ENCODE results near the gene CLEC4M.

DNA sequence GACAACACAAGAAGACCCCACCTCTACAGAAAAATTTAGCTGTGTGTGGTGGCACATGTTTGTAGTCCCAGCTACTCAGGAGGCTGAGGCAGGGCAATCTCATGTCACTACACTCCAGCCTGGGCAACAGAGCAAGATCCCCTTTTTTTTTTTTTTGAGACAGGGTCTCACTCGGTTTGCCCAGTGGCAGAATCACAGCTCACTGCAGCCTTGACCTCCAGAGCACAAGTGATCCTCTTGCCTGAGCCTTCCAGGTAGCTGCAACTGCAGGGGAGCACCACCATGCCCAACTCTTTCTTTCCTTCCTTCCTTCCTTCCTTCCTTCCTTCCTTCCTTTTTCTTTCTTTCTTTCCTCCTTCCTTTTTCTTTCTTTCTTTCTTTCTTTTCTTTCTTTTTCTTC, 26.9 kb upstream of the CLEC4M start:
- TF ChIP-seq, protein P1, sequence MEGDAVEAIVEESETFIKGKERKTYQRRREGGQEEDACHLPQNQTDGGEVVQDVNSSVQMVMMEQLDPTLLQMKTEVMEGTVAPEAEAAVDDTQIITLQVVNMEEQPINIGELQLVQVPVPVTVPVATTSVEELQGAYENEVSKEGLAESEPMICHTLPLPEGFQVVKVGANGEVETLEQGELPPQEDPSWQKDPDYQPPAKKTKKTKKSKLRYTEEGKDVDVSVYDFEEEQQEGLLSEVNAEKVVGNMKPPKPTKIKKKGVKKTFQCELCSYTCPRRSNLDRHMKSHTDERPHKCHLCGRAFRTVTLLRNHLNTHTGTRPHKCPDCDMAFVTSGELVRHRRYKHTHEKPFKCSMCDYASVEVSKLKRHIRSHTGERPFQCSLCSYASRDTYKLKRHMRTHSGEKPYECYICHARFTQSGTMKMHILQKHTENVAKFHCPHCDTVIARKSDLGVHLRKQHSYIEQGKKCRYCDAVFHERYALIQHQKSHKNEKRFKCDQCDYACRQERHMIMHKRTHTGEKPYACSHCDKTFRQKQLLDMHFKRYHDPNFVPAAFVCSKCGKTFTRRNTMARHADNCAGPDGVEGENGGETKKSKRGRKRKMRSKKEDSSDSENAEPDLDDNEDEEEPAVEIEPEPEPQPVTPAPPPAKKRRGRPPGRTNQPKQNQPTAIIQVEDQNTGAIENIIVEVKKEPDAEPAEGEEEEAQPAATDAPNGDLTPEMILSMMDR (IDR thresholded peaks at IDR 0.05; ENCODE audit: borderline replicate concordance, extremely low read depth, low read length, poor library complexity, severe bottlenecking), result no peak
- no peak for TF ChIP-seq EZH2 (IDR thresholded peaks at IDR 0.05; ENCODE audit: borderline replicate concordance, low read depth, low read length, severe bottlenecking)

Measured in DND-41 (cell line).